Measurements from ENCODE around the gene PIN4. TPM values are rescaled to one million over a fixed set of nuclear protein-coding genes. Genes with fewer than 3 reads are reported as not detected.

PIN4 gene
- total and polyA plus RNA-seq, 2 donors (not counting 3 experiments of a cell fraction or from before 2014, with no cell fraction given), result 4.5 to 10.4 TPM

GRCh38 chrX:72141372-72142004 lies 40.1 kb upstream of the PIN4 start:
- no peak overlapping the region for H3K4me2 ChIP-seq (ENCODE audit: insufficient read depth, low read length)
- peaks cover 8 to 34% of the 10 kb centered on the region in 2 experiments for H3K36me3 ChIP-seq (ENCODE audit: control insufficient read depth in 2 of 2, extremely low read depth in 1 of 2, insufficient read depth in 2 of 2, low read length in 2 of 2)
- dilution Hi-C loops (cut with MboI; ENCODE audit: extremely low pct_ligation_motif_present, low sequenced_read_pairs), result no loop called here
- ChIA-PET CTCF (no interaction called here), POLR2A (no interaction called here)
- H3K27ac ChIP-seq (ENCODE audit: insufficient read depth, low read depth, low read length), result no peak overlapping the region
- H3K9me3 ChIP-seq (replicated peaks; ENCODE audit: control insufficient read depth, insufficient read depth, low read length), result no peaks in the 10 kb centered on the region
- H3K9me1 ChIP-seq (replicated peaks; ENCODE audit: control insufficient read depth, extremely low read depth, insufficient read depth, low read length), result no peaks in the 10 kb centered on the region
- H4K20me1 ChIP-seq (replicated peaks; ENCODE audit: control insufficient read depth, extremely low read depth, insufficient read depth, low read length), result no peaks in the 10 kb centered on the region
- DNase-seq (ENCODE audit: low read depth, low spot score) (no peak), FAIRE-seq (no peak)
- no peaks in the 10 kb centered on the region for H3K27me3 ChIP-seq (ENCODE audit: control insufficient read depth in 2 of 2, insufficient read depth in 2 of 2, low read length in 2 of 2)
- no peak overlapping the region for H3K9ac ChIP-seq (replicated peaks; ENCODE audit: extremely low read depth, insufficient read depth, low read length)
- no peaks in the 10 kb centered on the region for H3K4me1 ChIP-seq (ENCODE audit: control insufficient read depth, extremely low read depth, insufficient read depth, low read length)
- BruUV-seq (replicated peaks), result no TSS peak
- intact Hi-C loops (cut with micrococcal nuclease), result no loop called here
- H3K4me3 ChIP-seq (replicated peaks in 1 of 3; ENCODE audit: insufficient read depth in 1 of 3, low read depth in 1 of 3, low read length in 3 of 3), result no peak overlapping the region
- no peaks in the 10 kb centered on the region for H3K79me2 ChIP-seq (ENCODE audit: control insufficient read depth, insufficient read depth, low read length)
- TF ChIP-seq EZH2 (IDR thresholded peaks at IDR 0.05; ENCODE audit: borderline replicate concordance, low read depth, low read length, severe bottlenecking) (no peak), MAX (IDR thresholded peaks at IDR 0.05; ENCODE audit: insufficient read depth, insufficient read length) (no peak), GATA2 (IDR thresholded peaks at IDR 0.05; ENCODE audit: insufficient read depth, insufficient read length, low read depth, low read length) (no peak), POLR2AphosphoS5 (IDR thresholded peaks at IDR 0.05; ENCODE audit: insufficient read depth, low read depth, low read length) (no peak), POLR2A (IDR thresholded peaks at IDR 0.05; ENCODE audit: low read depth, low read length) (no peak), MYC (IDR thresholded peaks at IDR 0.05; ENCODE audit: low read depth, low read length) (no peak), JUN (IDR thresholded peaks at IDR 0.05; ENCODE audit: borderline replicate concordance, insufficient read depth, insufficient read length, low read depth) (no peak), CTCF (IDR thresholded peaks at IDR 0.05; ENCODE audit: extremely low read depth in 1 of 2, insufficient read depth in 1 of 2, low read depth in 1 of 2, low read length in 2 of 2) (no peak), FOS (IDR thresholded peaks at IDR 0.05; ENCODE audit: borderline replicate concordance, insufficient read depth, low read length) (no peak)
- H2AFZ ChIP-seq (ENCODE audit: low read depth, low read length), result no peak overlapping the region

All from endothelial cell of umbilical vein (primary cell).